Right lobe of liver (tissue), 4 donors: ENCODE results near the gene NOD2.

ENCODE experiments used
- CTCF ChIP-seq, 4 donors: fragments of 200-600 bp in 3 of 4; fragments of 450-650 bp in 1 of 4; IDR thresholded peaks; one replicate each; pipeline versions ENCODE4 v1.5.1 to v1.8.0; 2016 to 2022; ENCODE audit warnings: antibody characterized with exemption in 4 of 4, mild to moderate bottlenecking in 2 of 4
- POLR2A ChIP-seq: fragments of 450-650 bp; IDR thresholded peaks from one replicate; pipeline ENCODE4 v1.6.1; 2017; ENCODE audit warnings: antibody characterized with exemption, mild to moderate bottlenecking
- donor health status: DM: no; HTN: no; CAD: no.
- donor health status: DM: no; HTN: no; CAD: no.
- donor health status: DM: no; HTN: yes; CAD: no.

GRCh38 chr16:50718061-50718760 lies 24.8 kb downstream of the NOD2 start:
- TF ChIP-seq POLR2A: no peak
- TF ChIP-seq CTCF (IDR thresholded peaks at IDR 0.05): no peak
